ENCODE measurements around the gene MRPL54. TPM values are rescaled to one million over a fixed set of nuclear protein-coding genes. Genes with fewer than 3 reads are reported as not detected.
A peak's percentile ranks its signal among the peaks of the same experiment; 100 is the strongest.

Gene MRPL54
- total and polyA plus RNA-seq, 2 experiments from 2014 or later: 29.7 to 89.9 TPM

DNA sequence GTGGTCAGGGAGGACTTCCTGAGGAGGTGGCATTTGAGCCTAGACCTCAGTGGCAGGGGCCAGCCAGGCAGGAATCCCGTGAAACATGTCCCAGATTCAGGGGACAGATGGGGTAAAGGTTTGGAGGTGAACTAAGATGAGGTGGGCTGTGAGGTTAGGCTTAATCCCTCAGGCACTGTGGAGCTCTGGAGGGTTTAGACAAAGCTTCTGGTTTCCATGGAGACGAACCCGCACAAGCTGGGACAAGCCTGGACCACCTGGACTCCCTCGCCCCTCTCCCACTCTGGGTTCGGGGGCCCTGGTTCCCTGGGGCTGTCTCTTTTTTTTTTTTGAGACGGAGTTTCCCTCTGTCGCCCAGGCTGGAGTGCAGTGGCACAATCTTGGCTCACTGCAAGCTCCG lies 38.6 kb upstream of the MRPL54 start:
- Mint-ChIP-seq H3K4me1 (peaks cover 7% of the 10 kb centered on the region), H3K27me3 (ENCODE audit: insufficient read depth, low read depth, poor library complexity) (peaks cover 20% of the 10 kb centered on the region), H3K36me3 (ENCODE audit: low read depth) (no peaks in the 10 kb centered on the region), H3K4me3 (no peak overlapping the region), H3K9me3 (no peaks in the 10 kb centered on the region), H3K27ac (no peak overlapping the region)
- Histone ChIP-seq H3K4me2 (no peak overlapping the region), H3K36me3 (ENCODE audit: insufficient read depth) (no peaks in the 10 kb centered on the region), H3K4me1 (ENCODE audit: insufficient read depth) (peaks cover 15% of the 10 kb centered on the region; the same call in 1 of the 2 replicates), H3K27me3 (ENCODE audit: insufficient read depth) (no peaks in the 10 kb centered on the region), H3K27ac (ENCODE audit: low read depth) (no peak overlapping the region), H4K20me1 (replicated peaks; ENCODE audit: insufficient read depth) (no peaks in the 10 kb centered on the region), H3K9me2 (ENCODE audit: insufficient read depth) (no peaks in the 10 kb centered on the region), H2AFZ (no peak overlapping the region), H3K4me3 (no peak overlapping the region), H3F3A (replicated peaks; ENCODE audit: low read depth) (no peaks in the 10 kb centered on the region), H3K79me2 (replicated peaks; ENCODE audit: insufficient read depth) (no peaks in the 10 kb centered on the region)
- ATAC-seq (no peak), DNase-seq (ENCODE audit: low spot score) (peak; percentile 58)
- TF ChIP-seq, protein P1, sequence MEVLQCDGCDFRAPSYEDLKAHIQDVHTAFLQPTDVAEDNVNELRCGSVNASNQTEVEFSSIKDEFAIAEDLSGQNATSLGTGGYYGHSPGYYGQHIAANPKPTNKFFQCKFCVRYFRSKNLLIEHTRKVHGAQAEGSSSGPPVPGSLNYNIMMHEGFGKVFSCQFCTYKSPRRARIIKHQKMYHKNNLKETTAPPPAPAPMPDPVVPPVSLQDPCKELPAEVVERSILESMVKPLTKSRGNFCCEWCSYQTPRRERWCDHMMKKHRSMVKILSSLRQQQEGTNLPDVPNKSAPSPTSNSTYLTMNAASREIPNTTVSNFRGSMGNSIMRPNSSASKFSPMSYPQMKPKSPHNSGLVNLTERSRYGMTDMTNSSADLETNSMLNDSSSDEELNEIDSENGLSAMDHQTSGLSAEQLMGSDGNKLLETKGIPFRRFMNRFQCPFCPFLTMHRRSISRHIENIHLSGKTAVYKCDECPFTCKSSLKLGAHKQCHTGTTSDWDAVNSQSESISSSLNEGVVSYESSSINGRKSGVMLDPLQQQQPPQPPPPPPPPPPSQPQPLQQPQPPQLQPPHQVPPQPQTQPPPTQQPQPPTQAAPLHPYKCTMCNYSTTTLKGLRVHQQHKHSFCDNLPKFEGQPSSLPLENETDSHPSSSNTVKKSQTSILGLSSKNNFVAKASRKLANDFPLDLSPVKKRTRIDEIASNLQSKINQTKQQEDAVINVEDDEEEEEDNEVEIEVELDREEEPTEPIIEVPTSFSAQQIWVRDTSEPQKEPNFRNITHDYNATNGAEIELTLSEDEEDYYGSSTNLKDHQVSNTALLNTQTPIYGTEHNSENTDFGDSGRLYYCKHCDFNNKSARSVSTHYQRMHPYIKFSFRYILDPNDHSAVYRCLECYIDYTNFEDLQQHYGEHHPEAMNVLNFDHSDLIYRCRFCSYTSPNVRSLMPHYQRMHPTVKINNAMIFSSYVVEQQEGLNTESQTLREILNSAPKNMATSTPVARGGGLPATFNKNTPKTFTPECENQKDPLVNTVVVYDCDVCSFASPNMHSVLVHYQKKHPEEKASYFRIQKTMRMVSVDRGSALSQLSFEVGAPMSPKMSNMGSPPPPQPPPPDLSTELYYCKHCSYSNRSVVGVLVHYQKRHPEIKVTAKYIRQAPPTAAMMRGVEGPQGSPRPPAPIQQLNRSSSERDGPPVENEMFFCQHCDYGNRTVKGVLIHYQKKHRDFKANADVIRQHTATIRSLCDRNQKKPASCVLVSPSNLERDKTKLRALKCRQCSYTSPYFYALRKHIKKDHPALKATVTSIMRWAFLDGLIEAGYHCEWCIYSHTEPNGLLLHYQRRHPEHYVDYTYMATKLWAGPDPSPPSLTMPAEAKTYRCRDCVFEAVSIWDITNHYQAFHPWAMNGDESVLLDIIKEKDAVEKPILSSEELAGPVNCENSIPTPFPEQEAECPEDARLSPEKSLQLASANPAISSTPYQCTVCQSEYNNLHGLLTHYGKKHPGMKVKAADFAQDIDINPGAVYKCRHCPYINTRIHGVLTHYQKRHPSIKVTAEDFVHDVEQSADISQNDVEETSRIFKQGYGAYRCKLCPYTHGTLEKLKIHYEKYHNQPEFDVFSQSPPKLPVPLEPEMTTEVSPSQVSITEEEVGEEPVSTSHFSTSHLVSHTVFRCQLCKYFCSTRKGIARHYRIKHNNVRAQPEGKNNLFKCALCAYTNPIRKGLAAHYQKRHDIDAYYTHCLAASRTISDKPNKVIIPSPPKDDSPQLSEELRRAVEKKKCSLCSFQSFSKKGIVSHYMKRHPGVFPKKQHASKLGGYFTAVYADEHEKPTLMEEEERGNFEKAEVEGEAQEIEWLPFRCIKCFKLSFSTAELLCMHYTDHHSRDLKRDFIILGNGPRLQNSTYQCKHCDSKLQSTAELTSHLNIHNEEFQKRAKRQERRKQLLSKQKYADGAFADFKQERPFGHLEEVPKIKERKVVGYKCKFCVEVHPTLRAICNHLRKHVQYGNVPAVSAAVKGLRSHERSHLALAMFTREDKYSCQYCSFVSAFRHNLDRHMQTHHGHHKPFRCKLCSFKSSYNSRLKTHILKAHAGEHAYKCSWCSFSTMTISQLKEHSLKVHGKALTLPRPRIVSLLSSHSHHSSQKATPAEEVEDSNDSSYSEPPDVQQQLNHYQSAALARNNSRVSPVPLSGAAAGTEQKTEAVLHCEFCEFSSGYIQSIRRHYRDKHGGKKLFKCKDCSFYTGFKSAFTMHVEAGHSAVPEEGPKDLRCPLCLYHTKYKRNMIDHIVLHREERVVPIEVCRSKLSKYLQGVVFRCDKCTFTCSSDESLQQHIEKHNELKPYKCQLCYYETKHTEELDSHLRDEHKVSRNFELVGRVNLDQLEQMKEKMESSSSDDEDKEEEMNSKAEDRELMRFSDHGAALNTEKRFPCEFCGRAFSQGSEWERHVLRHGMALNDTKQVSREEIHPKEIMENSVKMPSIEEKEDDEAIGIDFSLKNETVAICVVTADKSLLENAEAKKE (CRISPR knock-in tag; IDR thresholded peaks at IDR 0.05): no peak
- TF ChIP-seq, protein P2, sequence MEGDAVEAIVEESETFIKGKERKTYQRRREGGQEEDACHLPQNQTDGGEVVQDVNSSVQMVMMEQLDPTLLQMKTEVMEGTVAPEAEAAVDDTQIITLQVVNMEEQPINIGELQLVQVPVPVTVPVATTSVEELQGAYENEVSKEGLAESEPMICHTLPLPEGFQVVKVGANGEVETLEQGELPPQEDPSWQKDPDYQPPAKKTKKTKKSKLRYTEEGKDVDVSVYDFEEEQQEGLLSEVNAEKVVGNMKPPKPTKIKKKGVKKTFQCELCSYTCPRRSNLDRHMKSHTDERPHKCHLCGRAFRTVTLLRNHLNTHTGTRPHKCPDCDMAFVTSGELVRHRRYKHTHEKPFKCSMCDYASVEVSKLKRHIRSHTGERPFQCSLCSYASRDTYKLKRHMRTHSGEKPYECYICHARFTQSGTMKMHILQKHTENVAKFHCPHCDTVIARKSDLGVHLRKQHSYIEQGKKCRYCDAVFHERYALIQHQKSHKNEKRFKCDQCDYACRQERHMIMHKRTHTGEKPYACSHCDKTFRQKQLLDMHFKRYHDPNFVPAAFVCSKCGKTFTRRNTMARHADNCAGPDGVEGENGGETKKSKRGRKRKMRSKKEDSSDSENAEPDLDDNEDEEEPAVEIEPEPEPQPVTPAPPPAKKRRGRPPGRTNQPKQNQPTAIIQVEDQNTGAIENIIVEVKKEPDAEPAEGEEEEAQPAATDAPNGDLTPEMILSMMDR (conservative IDR thresholded peaks at IDR 0.05; ENCODE audit: low read depth in 2 of 2): no peak
- TF ChIP-seq NANOG (IDR thresholded peaks at IDR 0.05; ENCODE audit: borderline replicate concordance) (no peak), CREB1 (CRISPR knock-in tag; IDR thresholded peaks at IDR 0.05; ENCODE audit: low read depth) (no peak), STAT1 (IDR thresholded peaks at IDR 0.05; ENCODE audit: unreplicated experiment) (no peak), ZNF331 (CRISPR knock-in tag; IDR thresholded peaks at IDR 0.05; ENCODE audit: low read depth) (no peak), POLR2AphosphoS5 (IDR thresholded peaks at IDR 0.05; ENCODE audit: low read depth) (no peak), ZNF114 (CRISPR knock-in tag; IDR thresholded peaks at IDR 0.05) (no peak), JUNB (IDR thresholded peaks at IDR 0.05; ENCODE audit: unreplicated experiment) (no peak), EZH2phosphoT487 (IDR thresholded peaks at IDR 0.05; ENCODE audit: unreplicated experiment) (no peak), EZH2 (IDR thresholded peaks at IDR 0.05; ENCODE audit: low read depth, unreplicated experiment) (no peak)
- TF ChIP-seq, protein P3, sequence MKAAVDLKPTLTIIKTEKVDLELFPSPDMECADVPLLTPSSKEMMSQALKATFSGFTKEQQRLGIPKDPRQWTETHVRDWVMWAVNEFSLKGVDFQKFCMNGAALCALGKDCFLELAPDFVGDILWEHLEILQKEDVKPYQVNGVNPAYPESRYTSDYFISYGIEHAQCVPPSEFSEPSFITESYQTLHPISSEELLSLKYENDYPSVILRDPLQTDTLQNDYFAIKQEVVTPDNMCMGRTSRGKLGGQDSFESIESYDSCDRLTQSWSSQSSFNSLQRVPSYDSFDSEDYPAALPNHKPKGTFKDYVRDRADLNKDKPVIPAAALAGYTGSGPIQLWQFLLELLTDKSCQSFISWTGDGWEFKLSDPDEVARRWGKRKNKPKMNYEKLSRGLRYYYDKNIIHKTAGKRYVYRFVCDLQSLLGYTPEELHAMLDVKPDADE (IDR thresholded peaks at IDR 0.05): no peak
- TF ChIP-seq, protein P4, sequence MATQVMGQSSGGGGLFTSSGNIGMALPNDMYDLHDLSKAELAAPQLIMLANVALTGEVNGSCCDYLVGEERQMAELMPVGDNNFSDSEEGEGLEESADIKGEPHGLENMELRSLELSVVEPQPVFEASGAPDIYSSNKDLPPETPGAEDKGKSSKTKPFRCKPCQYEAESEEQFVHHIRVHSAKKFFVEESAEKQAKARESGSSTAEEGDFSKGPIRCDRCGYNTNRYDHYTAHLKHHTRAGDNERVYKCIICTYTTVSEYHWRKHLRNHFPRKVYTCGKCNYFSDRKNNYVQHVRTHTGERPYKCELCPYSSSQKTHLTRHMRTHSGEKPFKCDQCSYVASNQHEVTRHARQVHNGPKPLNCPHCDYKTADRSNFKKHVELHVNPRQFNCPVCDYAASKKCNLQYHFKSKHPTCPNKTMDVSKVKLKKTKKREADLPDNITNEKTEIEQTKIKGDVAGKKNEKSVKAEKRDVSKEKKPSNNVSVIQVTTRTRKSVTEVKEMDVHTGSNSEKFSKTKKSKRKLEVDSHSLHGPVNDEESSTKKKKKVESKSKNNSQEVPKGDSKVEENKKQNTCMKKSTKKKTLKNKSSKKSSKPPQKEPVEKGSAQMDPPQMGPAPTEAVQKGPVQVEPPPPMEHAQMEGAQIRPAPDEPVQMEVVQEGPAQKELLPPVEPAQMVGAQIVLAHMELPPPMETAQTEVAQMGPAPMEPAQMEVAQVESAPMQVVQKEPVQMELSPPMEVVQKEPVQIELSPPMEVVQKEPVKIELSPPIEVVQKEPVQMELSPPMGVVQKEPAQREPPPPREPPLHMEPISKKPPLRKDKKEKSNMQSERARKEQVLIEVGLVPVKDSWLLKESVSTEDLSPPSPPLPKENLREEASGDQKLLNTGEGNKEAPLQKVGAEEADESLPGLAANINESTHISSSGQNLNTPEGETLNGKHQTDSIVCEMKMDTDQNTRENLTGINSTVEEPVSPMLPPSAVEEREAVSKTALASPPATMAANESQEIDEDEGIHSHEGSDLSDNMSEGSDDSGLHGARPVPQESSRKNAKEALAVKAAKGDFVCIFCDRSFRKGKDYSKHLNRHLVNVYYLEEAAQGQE (IDR thresholded peaks at IDR 0.05; ENCODE audit: unreplicated experiment): no peak
